ENCODE results near the gene ARSG. TPM values are rescaled to one million over a fixed set of nuclear protein-coding genes. Genes with fewer than 3 reads are reported as not detected.

ARSG gene
- total and polyA plus RNA-seq, 9 of the 15 experiments (the other 6 are each of a cell fraction or from before 2014, with no cell fraction given), result 1.0 to 5.6 (median 1.8) TPM

DNA sequence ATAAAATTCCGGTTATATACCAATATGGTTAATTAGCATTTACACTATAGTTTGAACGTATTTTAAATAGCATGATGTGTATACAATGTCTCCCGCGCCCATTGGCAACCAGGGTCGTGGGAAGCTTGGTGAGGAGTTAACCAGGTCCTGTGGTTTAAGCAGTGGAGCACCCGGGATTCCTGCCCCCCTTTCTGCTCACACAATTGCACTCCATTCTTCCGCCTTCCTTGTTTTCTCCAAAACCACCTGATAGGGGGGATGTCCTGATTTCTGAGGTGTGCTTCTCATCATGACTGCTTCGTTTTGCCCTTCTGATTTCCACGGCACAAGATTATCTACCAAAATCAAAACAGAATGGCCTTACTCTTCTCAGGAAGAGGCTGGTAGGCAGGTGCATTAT is 130.2 kb downstream of the ARSG start (continued):
- TF ChIP-seq, protein P1, sequence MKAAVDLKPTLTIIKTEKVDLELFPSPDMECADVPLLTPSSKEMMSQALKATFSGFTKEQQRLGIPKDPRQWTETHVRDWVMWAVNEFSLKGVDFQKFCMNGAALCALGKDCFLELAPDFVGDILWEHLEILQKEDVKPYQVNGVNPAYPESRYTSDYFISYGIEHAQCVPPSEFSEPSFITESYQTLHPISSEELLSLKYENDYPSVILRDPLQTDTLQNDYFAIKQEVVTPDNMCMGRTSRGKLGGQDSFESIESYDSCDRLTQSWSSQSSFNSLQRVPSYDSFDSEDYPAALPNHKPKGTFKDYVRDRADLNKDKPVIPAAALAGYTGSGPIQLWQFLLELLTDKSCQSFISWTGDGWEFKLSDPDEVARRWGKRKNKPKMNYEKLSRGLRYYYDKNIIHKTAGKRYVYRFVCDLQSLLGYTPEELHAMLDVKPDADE (conservative IDR thresholded peaks at IDR 0.05; ENCODE audit: control insufficient read depth, low read depth, low read length), result no peak
- TF ChIP-seq PRMT5 (CRISPR knock-in tag; IDR thresholded peaks at IDR 0.05) (no peak), RBBP5 (IDR thresholded peaks at IDR 0.05; ENCODE audit: borderline replicate concordance, insufficient read depth, low read length, poor library complexity, severe bottlenecking) (no peak)

DNA sequence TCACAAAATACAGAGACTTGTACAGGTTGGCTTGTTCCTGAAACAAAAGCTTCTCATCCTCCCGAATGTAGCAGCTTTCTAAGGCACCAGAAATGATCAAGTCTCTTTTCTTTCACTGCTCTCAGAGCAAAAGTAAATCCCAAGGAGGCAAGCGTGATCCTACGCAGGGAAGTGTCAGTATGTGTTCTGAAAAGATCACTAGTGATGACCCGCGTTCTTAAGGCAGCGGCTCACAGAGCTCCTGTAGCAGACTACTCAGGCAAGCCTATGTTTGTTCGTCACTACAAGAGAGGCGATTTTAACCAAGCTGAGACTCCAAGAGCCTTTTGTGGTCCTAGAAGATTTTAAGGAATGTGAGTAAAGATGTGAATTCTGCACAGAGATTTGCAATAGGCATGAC is 131.5 kb downstream of the ARSG start:
- H3K4me3 ChIP-seq, result no peak overlapping the region
- H3K4me1 ChIP-seq (replicated peaks in 1 of 2; ENCODE audit: control insufficient read depth in 2 of 2, insufficient read depth in 2 of 2, low read length in 2 of 2), result no peaks in the 10 kb centered on the region; a peak in 1 of 5 replicates
- H2AFZ ChIP-seq (ENCODE audit: low read depth, low read length), result no peak overlapping the region
- H4K20me1 ChIP-seq (replicated peaks; ENCODE audit: control insufficient read depth, insufficient read depth, low read length), result 0 out of 2 replicates have a peak, but pooled peaks cover 5% of the 10 kb centered on the region
- no peaks in the 10 kb centered on the region for H3K79me2 ChIP-seq (ENCODE audit: control insufficient read depth, insufficient read depth, low read length)
- H3K27ac ChIP-seq (ENCODE audit: extremely low read depth, low read depth, low read length), result no peak overlapping the region
- in situ Hi-C loops (cut with MboI) (no loop called here), intact Hi-C loops (cut with micrococcal nuclease) (no loop called here)
- ChIA-PET CTCF (ENCODE audit: low intra/inter-chr PET ratio) (interaction anchor here (0.7 kb wide), 1 partner anchor 10 kb away, joined by 3 read pairs; no protein-coding TSS in a partner anchor), POLR2A (interaction anchor here (0.5 kb wide), 1 partner anchor 175 kb away, joined by 3 read pairs; the partner anchor contains the start of gene AMZ2)
- DNase-seq (ENCODE audit: extremely low read depth in 1 of 4, low spot score in 3 of 4) (no peak), FAIRE-seq (no peak), ATAC-seq (no peak)
- no peak overlapping the region for H3K4me2 ChIP-seq (ENCODE audit: insufficient read depth, low read length)
- H3K36me3 ChIP-seq (ENCODE audit: control insufficient read depth, insufficient read depth, low read length), result no peaks in the 10 kb centered on the region
- WGBS (ENCODE audit: insufficient coverage, low coverage, missing lambda C conversion rate), result 24% methylated on average over 8 of the region's 8 CpGs
- TF ChIP-seq FOXA1 (IDR thresholded peaks at IDR 0.05; ENCODE audit: borderline replicate concordance) (no peak), RBM17 (IDR thresholded peaks at IDR 0.05; ENCODE audit: borderline replicate concordance, low read depth, low read length) (no peak), ZFP30 (CRISPR knock-in tag; IDR thresholded peaks at IDR 0.05; ENCODE audit: borderline replicate concordance) (no peak), HDGF (IDR thresholded peaks at IDR 0.05) (no peak), ZBTB26 (CRISPR knock-in tag; IDR thresholded peaks at IDR 0.05) (no peak), SRSF1 (IDR thresholded peaks at IDR 0.05; ENCODE audit: low read depth, low read length) (no peak), TCF7L2 (IDR thresholded peaks at IDR 0.05; ENCODE audit: low read depth, low read length) (no peak), EP400 (IDR thresholded peaks at IDR 0.05) (no peak), TAF7 (tag; IDR thresholded peaks at IDR 0.05) (no peak)
- TF ChIP-seq, protein P2, sequence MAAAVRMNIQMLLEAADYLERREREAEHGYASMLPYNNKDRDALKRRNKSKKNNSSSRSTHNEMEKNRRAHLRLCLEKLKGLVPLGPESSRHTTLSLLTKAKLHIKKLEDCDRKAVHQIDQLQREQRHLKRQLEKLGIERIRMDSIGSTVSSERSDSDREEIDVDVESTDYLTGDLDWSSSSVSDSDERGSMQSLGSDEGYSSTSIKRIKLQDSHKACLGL (CRISPR knock-in tag; IDR thresholded peaks at IDR 0.05; ENCODE audit: borderline replicate concordance, poor library complexity, severe bottlenecking), result no peak
- no peak overlapping the region for H3K9ac ChIP-seq (ENCODE audit: insufficient read depth in 1 of 2, low read depth in 2 of 2, low read length in 2 of 2)
- H3K9me3 ChIP-seq (replicated peaks; ENCODE audit: control insufficient read depth, insufficient read depth, low read depth, low read length), result no peaks in the 10 kb centered on the region
- no TSS peak for BruUV-seq (replicated peaks)
- H3K9me1 ChIP-seq (ENCODE audit: control insufficient read depth, insufficient read depth, low read length), result no peaks in the 10 kb centered on the region
- H3K27me3 ChIP-seq (ENCODE audit: control insufficient read depth in 2 of 2, insufficient read depth in 2 of 2, low read length in 2 of 2), result peaks cover 10 to 27% of the 10 kb centered on the region in 2 experiments
